Hepatocyte (in vitro differentiated cells): ENCODE data around the gene LIX1.

Experiments used
- CTCF ChIP-seq: fragments of 200-600 bp; sonication (generic); IDR thresholded peaks from 2 replicates; pipeline ENCODE4 v1.5.1; 2016; ENCODE audit warnings: antibody characterized with exemption, mild to moderate bottlenecking; ENCODE audit not compliant: poor library complexity
- EZH2 ChIP-seq: fragments of 200-600 bp; sonication (generic); IDR thresholded peaks from 2 replicates; pipeline ENCODE4 v1.6.1; 2016; ENCODE audit warnings: antibody characterized with exemption, mild to moderate bottlenecking, borderline replicate concordance

GRCh38 chr5:97157689-97158088 lies 15.3 kb upstream of the LIX1 start:
- no peak for TF ChIP-seq CTCF
- TF ChIP-seq EZH2: no peak
